Fibroblast of mammary gland (primary cell): ENCODE data around the gene C10orf88.

Experiments
- DNase-seq: peaks from one replicate; pipeline ENCODE4 v3.0.0-alpha.2; 2010; ENCODE audit warnings: low read depth
- H3K4me3 ChIP-seq: 2 replicates; pipeline ENCODE4 v1.5.1; 2011; ENCODE audit warnings: low read depth, mild to moderate bottlenecking, low read length, moderate library complexity; ENCODE audit not compliant: control insufficient read depth
- TF ChIP-seq, protein P1 (sequence below): conservative IDR thresholded peaks from 2 replicates; pipeline ENCODE4 v1.5.1; 2011; ENCODE audit warnings: low read depth, low read length, inconsistent platforms; ENCODE audit not compliant: control insufficient read depth, insufficient read depth

Gene C10orf88

DNA sequence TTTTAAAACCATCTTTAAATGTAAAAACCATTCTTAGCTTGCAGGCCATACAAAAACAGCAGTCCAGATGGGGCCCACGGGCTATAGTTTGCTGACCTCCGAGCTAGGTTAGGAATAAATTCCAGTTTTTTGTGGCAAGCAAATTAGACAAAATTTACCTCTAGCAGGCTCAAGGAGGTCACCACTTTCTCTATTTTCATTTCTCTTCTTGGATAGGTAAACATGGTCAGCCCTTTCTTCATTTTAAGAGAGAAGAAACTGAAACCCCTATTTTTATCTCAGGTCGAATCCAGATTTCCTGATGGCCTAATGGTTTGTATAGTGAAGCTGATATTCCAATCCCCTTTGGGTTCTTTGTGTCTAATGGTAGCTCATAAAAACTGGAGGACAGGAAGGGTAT lies 43.8 kb upstream of the C10orf88 start:
- TF ChIP-seq, protein P1, sequence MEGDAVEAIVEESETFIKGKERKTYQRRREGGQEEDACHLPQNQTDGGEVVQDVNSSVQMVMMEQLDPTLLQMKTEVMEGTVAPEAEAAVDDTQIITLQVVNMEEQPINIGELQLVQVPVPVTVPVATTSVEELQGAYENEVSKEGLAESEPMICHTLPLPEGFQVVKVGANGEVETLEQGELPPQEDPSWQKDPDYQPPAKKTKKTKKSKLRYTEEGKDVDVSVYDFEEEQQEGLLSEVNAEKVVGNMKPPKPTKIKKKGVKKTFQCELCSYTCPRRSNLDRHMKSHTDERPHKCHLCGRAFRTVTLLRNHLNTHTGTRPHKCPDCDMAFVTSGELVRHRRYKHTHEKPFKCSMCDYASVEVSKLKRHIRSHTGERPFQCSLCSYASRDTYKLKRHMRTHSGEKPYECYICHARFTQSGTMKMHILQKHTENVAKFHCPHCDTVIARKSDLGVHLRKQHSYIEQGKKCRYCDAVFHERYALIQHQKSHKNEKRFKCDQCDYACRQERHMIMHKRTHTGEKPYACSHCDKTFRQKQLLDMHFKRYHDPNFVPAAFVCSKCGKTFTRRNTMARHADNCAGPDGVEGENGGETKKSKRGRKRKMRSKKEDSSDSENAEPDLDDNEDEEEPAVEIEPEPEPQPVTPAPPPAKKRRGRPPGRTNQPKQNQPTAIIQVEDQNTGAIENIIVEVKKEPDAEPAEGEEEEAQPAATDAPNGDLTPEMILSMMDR, result no peak
- no peak overlapping the region for H3K4me3 ChIP-seq
- no peak for DNase-seq

DNA sequence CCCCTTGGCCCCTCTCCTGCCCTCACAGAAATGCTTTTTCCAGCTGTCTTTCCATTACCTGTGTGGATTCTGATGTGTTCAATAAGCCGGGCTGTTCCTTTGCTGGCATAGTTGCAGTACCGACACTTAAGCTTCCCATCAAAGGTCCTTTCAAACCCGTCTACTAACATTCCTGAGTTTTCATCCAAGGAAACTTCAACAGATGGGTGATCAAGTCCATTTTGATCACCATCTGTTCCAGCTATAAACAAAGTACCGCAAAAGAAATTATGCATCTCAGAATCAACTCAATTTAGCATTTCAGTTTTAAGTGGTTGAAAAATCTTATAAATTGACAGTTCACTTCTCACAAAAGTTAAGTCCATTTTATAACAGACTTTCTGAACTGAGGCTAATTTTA lies 41.9 kb upstream of the C10orf88 start:
- TF ChIP-seq, protein P1, result no peak
- no peak overlapping the region for H3K4me3 ChIP-seq
- DNase-seq, result no peak

DNA sequence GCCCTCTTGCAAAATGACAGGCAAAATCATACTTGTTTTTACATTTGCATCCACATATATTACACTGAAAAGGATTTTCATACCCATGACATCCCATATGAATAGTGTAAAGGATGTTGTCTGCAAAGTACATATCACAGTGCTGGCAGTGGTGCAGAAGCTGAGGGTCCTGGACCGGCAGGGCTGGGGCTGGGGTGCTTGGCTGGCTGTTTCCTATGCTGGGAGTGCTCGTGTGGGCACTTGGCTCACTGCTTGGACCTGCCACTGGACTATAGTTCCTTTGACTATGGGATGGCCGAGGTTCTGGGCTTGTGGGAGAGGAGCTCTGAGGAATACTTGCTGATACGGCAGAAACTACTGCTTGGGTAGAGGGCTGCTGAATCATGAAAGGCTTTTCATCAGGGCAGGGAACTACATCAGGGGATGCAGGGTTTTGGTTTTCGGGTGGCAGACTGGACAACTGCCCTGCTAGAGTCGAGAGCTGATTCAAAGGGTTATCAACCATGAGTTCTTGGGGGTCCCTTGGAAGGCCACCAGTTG lies 39.8 kb upstream of the C10orf88 start:
- TF ChIP-seq, protein P1, result no peak
- H3K4me3 ChIP-seq, result no peak overlapping the region
- DNase-seq, result no peak

- no peak for DNase-seq
- TF ChIP-seq, protein P1, result no peak
- no peak overlapping the region for H3K4me3 ChIP-seq
Measured at GRCh38 chr10:122992031-122992585, 38.1 kb upstream of the C10orf88 start.

DNA sequence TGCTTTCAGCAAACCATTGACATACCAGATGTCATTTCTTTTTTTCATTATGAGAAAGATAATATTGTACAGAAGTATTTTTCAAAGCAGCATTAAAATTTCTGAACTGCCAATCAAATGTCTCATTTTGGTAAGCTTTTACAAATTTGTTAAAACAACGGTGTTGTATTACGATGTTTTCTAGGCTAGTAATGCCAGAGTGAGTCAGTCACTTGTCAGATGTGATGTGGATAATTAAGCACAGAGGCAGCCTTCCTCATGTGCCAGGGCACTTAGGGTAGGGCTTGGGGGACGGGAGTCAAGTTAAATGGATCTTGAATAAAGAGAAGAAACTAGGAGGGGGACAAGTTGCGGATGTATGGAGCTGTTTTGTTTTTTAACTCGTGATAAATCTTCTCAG lies 36.3 kb upstream of the C10orf88 start:
- no peak overlapping the region for H3K4me3 ChIP-seq
- TF ChIP-seq, protein P1, result no peak
- peak; percentile 62 for DNase-seq

DNA sequence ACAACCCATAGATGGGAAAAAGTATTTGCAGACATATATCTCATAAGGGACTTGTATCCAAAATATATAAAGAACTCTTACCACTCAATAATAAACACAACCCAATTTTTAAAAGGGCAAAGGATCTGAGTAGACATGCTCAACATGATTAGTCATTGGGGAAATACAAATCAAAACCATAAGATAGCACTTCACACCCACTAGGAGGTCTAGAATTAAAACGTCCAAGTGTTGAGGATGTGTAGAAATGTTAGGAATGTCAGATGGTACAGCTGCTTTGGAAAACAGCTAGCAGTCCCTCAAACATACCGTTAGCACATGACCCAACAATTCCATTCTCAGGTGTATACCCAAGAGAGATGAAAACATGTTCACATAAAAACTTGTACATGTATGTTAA lies 34.5 kb upstream of the C10orf88 start:
- peak; percentile 8 for DNase-seq
- TF ChIP-seq, protein P1, result no peak
- no peak overlapping the region for H3K4me3 ChIP-seq

DNA sequence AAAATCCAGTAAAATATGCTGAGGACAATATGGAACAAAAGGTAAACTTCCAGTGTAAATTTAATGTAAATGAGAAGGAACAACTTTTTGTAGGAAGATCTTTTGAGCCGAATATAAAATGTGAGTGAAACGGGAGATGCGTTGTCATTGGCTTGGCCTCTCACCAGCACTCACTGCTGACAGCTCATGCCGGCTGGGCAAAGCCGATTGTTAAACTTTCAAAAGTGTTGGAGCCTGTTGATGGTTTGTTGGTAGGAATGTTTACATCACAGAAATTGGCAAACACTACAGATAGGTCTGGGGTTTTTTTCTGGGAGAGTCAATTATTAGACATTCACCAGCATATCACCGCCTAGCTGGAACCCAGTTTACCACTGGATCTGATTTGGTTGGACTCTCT lies 32.3 kb upstream of the C10orf88 start:
- no peak overlapping the region for H3K4me3 ChIP-seq
- TF ChIP-seq, protein P1, result no peak
- peak; percentile 23 for DNase-seq
